Measurements from ENCODE around the gene C20orf144. TPM values are rescaled to one million over a fixed set of nuclear protein-coding genes. Genes with fewer than 3 reads are reported as not detected.

C20orf144 gene
- total RNA-seq, 1 experiment from 2014 or later = 0.12 TPM

- DNase-seq (ENCODE audit: low read depth) = no peak
Observed at GRCh38 chr20:33676652-33677645, 14.8 kb downstream of the C20orf144 start.

GRCh38 chr20:33677991-33678702 is 16.0 kb downstream of the C20orf144 start:
- no peak for DNase-seq (ENCODE audit: low read depth)

GRCh38 chr20:33679758-33680485 is 17.8 kb downstream of the C20orf144 start:
- no peak for DNase-seq (ENCODE audit: low read depth)

GRCh38 chr20:33680686-33681085 is 18.6 kb downstream of the C20orf144 start:
- DNase-seq (ENCODE audit: low read depth) = no peak

GRCh38 chr20:33681288-33681687 is 19.2 kb downstream of the C20orf144 start:
- DNase-seq (ENCODE audit: low read depth) = no peak

- DNase-seq (ENCODE audit: low read depth) = no peak
Observed at GRCh38 chr20:33681728-33682353, 19.7 kb downstream of the C20orf144 start.

- no peak for DNase-seq (ENCODE audit: low read depth)
Observed at GRCh38 chr20:33684533-33685327, 22.6 kb downstream of the C20orf144 start.

- peak; percentile 53 for DNase-seq (ENCODE audit: low read depth)
Observed at GRCh38 chr20:33685328-33686099, 23.4 kb downstream of the C20orf144 start.

GRCh38 chr20:33686100-33686983 is 24.2 kb downstream of the C20orf144 start, which contains the start of gene E2F1:
TSS of gene E2F1 (minus strand) at chr20:33686385. CDS start at chr20:33686264, 121 bp downstream.
- DNase-seq (ENCODE audit: low read depth) = peak; percentile 96

- no peak for DNase-seq (ENCODE audit: low read depth)
Observed at GRCh38 chr20:33686984-33687366, 24.8 kb downstream of the C20orf144 start.

- DNase-seq (ENCODE audit: low read depth) = peak; percentile 66
Observed at GRCh38 chr20:33687370-33687915, 25.3 kb downstream of the C20orf144 start.

GRCh38 chr20:33687993-33688937 is 26.1 kb downstream of the C20orf144 start:
- no peak for DNase-seq (ENCODE audit: low read depth)

GRCh38 chr20:33688938-33689424 is 26.9 kb downstream of the C20orf144 start:
- DNase-seq (ENCODE audit: low read depth) = no peak

- DNase-seq (ENCODE audit: low read depth) = no peak
Observed at GRCh38 chr20:33689493-33689892, 27.4 kb downstream of the C20orf144 start.

- DNase-seq (ENCODE audit: low read depth) = peak; percentile 61
Observed at GRCh38 chr20:33689973-33690372, 27.8 kb downstream of the C20orf144 start.

GRCh38 chr20:33693289-33693688 is 31.2 kb downstream of the C20orf144 start:
- DNase-seq (ENCODE audit: low read depth) = no peak

Data from M059J (cell line).